ENCODE data around the gene SCN1B. TPM values are rescaled to one million over a fixed set of nuclear protein-coding genes. Genes with fewer than 3 reads are reported as not detected.

SCN1B gene
- total and polyA plus RNA-seq, 2 of the 13 experiments (the other 11 are each of a cell fraction or from before 2014, with no cell fraction given), result 2.7 to 20.1 TPM

GRCh38 chr19:35040826-35041547 lies 10.7 kb downstream of the SCN1B start (continued):
- peak; percentile 19; the same call in 1 of the 2 replicates for TF ChIP-seq ZXDC (CRISPR knock-in tag; IDR thresholded peaks at IDR 0.05)
- TF ChIP-seq ZKSCAN8 (CRISPR knock-in tag; IDR thresholded peaks at IDR 0.05; ENCODE audit: borderline replicate concordance), result peak; percentile 86
- TF ChIP-seq GLI4 (CRISPR knock-in tag; IDR thresholded peaks at IDR 0.05; ENCODE audit: borderline replicate concordance), result no peak
- TF ChIP-seq MTA1 (CRISPR knock-in tag; IDR thresholded peaks at IDR 0.05; ENCODE audit: borderline replicate concordance), result peak; percentile 94; the same call in 1 of the 2 replicates
- no peak; the same call in 1 of the 2 replicates for TF ChIP-seq ETS1 (CRISPR knock-in tag; IDR thresholded peaks at IDR 0.05)
- peak; percentile 84 for TF ChIP-seq TEAD3 (CRISPR knock-in tag; optimal IDR thresholded peaks at IDR 0.05; ENCODE audit: borderline replicate concordance)
- peak; percentile 35; the same call in 1 of the 2 replicates for TF ChIP-seq CBX5 (CRISPR knock-in tag; IDR thresholded peaks at IDR 0.05; ENCODE audit: borderline replicate concordance)
- no peak for TF ChIP-seq FOXA1 (IDR thresholded peaks at IDR 0.05)
- TF ChIP-seq FOXA1 (CRISPR knock-in tag; IDR thresholded peaks at IDR 0.05), result peak; percentile 98
- TF ChIP-seq ZNF275 (CRISPR knock-in tag; IDR thresholded peaks at IDR 0.05; ENCODE audit: borderline replicate concordance), result peak; percentile 96; the same call in 1 of the 2 replicates
- peak; percentile 67; the same call in 1 of the 2 replicates for TF ChIP-seq ZMAT3 (CRISPR knock-in tag; conservative IDR thresholded peaks at IDR 0.05)
- peak; percentile 58; the same call in 1 of the 2 replicates for TF ChIP-seq ZNF766 (CRISPR knock-in tag; IDR thresholded peaks at IDR 0.05; ENCODE audit: borderline replicate concordance)
- TF ChIP-seq ZNF253 (CRISPR knock-in tag; IDR thresholded peaks at IDR 0.05; ENCODE audit: borderline replicate concordance), result no peak; the same call in 1 of the 2 replicates
- TF ChIP-seq ZNF235 (CRISPR knock-in tag; IDR thresholded peaks at IDR 0.05; ENCODE audit: borderline replicate concordance), result peak; percentile 97; the same call in 1 of the 2 replicates
- peak; percentile 73; the same call in 1 of the 2 replicates for TF ChIP-seq DPF2 (CRISPR knock-in tag; IDR thresholded peaks at IDR 0.05; ENCODE audit: borderline replicate concordance, low read depth)
- no peak for TF ChIP-seq EZH2 (conservative IDR thresholded peaks at IDR 0.05; ENCODE audit: low read depth, low read length)
- peak; percentile 74 for TF ChIP-seq SP4 (CRISPR knock-in tag; IDR thresholded peaks at IDR 0.05)
- TF ChIP-seq MXD1 (CRISPR knock-in tag; IDR thresholded peaks at IDR 0.05), result peak; percentile 82
- no peak; the same call in 1 of the 2 replicates for TF ChIP-seq ZNF780A (CRISPR knock-in tag; IDR thresholded peaks at IDR 0.05)
- TF ChIP-seq CCAR2 (optimal IDR thresholded peaks at IDR 0.05; ENCODE audit: low read depth, low read length), result no peak
- TF ChIP-seq ZBTB2 (CRISPR knock-in tag; IDR thresholded peaks at IDR 0.05; ENCODE audit: low read depth), result peak; percentile 68; the same call in 1 of the 2 replicates
- TF ChIP-seq ZFP1 (CRISPR knock-in tag; IDR thresholded peaks at IDR 0.05), result 0 out of 2 replicates have a peak, but pooled peaks have one; percentile 24
- TF ChIP-seq SPEN (CRISPR knock-in tag; IDR thresholded peaks at IDR 0.05; ENCODE audit: low read depth), result peak; percentile 94
